GM20431 (cell line): ENCODE data around the gene C12orf42.
"Not testable (repeated sequence)": the region's sequence is repeated elsewhere in the genome, so short reads cannot be mapped to it uniquely, and the experiment has no call there.

ENCODE experiments used
- in situ Hi-C: fragments of 300-500 bp; cut with MseI, MboI; formaldehyde crosslinking; loops from one replicate; pipeline ENCODE4 v1.15.0; 2020; ENCODE audit warnings: low sequenced_read_pairs; ENCODE audit not compliant: unreplicated experiment

Gene C12orf42

GRCh38 chr12:103499571-103499970, 3.8 kb upstream of the C12orf42 start:
- in situ Hi-C loops, result no loop called here

DNA sequence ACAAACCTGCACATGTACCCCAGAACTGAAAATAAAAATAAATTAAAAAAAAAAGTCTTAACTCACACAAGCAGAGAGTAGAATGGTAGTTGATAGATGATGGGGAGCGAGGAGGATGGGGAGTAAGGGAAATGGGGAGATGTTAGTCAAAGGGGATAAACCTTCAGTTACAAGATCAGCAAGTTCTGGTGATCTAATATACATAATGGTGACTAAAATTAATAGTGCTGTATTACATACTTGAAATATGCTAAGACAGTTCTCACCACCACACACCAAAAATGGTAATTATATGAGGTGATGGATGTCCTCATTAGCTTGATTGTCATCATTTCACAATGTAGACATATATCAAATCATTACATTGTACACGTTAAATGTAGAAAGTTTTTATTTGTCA, 3.2 kb upstream of the C12orf42 start:
- in situ Hi-C loops, result no loop called here

DNA sequence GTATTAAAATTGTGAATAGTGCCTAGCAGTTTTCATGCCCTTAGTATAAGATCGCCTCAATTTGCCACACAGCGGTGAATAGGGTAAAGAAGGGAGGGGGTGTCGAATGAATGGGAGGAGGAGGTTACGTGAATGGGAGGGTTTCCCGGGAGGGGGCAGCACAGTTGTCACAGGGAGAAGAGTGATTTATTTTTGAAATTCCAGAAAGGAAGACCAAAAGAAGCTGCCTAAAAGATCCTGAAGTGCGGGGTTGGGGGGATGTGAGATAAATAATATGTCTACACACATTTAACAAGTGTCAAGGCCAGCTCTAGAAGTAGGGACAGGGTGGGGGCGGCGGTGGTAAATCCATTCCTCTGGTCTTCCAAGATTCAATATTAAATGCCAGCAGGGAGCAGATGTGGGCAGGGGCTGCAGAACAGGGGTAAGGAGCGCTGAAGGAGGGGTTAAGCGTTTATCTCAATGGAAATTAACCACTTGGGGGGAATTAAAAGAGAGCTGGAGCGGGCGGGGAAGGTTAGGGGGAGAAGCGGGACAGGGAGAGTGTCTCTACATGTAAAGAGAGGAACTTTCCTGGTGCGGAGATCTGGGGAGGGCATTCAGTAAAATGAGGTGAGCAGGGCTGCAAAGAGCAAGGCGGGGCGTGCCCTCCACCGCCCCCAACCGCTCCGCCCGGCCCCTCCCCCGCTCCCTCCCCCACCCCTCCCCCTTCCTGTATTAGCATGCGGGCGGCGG, 867 bp downstream of the C12orf42 start:
- in situ Hi-C loops, result no loop called here

GRCh38 chr12:103494051-103494733, 1.6 kb downstream of the C12orf42 start:
- in situ Hi-C loops, result no loop called here

- in situ Hi-C loops, result no loop called here
These were observed 2.6 kb downstream of the C12orf42 start for GRCh38 chr12:103493199-103493598.

GRCh38 chr12:103482365-103482764, 13.4 kb downstream of the C12orf42 start:
- in situ Hi-C loops, result no loop called here

DNA sequence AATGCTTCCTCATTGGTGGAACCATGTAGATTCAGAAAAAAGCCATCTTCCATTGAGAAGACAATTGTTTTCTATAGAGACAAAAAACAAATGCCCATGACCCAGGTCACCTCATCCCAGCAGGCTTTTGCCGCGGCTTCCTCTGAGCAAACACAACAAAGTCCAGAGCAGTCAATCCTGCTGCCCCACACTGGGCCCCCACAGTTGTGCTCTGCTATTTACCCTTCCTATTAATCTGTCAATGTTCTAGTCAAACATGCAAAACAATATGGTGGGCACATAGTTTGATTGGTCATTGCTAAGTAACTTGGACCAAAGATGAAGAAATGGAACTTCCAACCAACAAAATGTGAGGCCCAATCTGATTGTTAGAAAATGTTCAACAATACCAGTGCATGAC, 20.7 kb downstream of the C12orf42 start:
- in situ Hi-C loops, result no loop called here

GRCh38 chr12:103470664-103471063, 25.1 kb downstream of the C12orf42 start:
- in situ Hi-C loops, result no loop called here

DNA sequence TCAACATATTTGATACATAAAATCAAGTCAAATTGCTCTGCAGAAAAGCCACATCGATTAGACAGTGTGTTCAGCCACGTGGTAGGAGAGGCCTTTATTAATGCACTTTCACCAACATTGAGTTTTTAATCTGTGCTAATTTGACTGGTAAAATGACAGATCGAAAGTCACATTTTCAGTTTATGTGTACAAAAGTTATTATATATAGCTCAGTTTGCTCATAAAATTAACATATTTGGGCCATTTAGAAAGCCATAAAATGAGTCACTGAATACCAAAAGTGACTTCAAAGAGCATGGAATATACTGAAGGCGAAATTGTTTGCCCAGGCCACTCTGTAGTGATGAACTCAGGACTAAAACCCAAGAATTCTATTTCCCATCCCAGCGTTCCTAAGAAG, 26.0 kb downstream of the C12orf42 start:
- in situ Hi-C loops, result no loop called here

DNA sequence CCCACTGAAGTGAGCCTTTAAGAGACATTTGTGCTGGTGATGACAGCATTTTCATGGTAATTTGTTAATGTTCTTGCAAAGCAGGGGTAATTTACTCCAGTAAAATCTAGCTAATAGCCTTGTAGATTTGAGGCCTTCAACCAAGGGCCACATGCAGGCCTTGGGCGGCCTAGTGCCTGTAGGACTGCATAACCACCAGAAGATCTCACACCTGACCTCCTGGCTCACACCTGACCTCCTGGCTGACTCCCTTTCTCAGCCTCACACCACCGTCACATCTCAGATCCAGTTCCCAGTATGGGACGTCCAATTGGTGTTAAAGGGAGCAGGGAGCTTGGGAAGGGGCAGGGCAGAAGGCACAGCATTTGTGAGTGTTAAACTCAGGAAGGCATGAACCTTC, 26.9 kb downstream of the C12orf42 start:
- in situ Hi-C loops, result no loop called here

GRCh38 chr12:103462675-103463074, 33.1 kb downstream of the C12orf42 start:
- in situ Hi-C loops, result no loop called here

DNA sequence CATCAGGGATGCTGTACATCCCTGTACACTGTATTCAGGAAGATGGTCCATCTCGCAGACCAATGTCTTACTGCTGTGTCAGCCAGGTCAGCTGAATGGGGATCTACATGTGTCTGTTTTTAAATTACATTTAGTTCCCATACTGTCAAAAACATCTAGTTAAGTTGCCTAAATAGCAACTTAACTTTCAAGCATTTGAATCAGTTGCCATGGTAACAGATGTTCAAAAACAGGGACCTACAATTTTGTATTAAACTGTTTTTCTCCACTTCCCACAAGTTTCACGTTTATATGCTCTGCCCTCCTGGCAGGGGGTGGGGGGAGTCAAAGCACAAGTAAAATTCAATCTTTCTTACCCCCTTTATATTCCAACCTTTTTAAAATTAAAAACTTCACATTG, 38.3 kb downstream of the C12orf42 start:
- in situ Hi-C loops, result no loop called here

DNA sequence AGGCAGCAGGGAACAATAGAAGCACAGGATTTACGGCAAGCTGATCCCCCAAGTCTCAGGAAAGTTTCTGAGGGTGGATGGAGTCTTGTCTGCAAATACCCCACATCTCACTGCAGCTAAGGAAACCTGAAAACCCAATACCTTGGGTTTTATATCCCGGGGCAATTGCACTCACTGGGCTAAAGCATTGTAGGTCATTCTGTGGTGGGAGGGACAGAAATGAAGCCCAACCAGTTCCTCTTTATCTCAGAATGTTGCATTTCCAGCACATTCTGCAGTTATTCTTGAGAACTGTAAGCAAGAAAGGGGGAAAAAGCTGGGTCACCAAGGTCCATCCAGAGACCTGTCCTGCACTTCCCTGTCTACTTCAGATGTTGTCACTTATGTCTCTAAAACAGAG, 39.8 kb downstream of the C12orf42 start:
- in situ Hi-C loops, result no loop called here

- in situ Hi-C loops, result no loop called here
These were observed 40.6 kb downstream of the C12orf42 start for GRCh38 chr12:103455020-103455763.

GRCh38 chr12:103444983-103445382, 50.8 kb downstream of the C12orf42 start:
- in situ Hi-C loops, result no loop called here

DNA sequence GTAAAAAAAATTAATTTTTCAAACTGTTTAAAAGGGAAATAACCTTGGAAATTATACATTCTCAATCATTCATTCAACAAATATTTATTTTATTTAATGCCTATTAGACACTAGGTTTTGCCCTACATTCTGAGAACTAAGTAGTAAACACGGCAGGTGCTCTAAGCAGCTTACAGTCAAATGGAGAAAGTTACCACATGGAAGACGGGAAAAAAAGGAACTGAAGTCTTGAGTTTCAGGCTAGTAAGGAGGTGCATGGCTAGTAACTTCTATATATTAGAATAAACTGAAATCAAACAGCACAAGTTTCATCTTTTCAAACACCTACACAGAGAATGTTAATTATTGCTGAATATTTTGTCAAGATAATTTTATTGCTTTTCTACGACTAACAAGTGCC, 52.9 kb downstream of the C12orf42 start:
- in situ Hi-C loops, result no loop called here

DNA sequence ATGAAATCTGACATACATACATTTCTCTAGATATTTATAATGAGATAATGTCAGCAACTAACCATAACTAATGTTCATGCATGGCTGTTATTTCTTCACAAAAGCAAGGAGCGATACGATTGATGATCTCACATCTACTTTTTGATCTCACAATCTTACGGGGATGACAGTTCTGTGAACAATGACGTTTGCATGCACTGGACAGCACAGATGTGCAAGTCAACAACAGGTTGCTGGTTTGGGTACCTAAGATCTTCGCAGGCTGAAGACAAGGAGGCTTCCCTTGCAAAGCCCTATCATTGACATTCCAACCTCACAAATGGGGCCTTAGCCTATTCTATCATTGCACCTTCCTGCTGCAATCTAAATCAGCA, 53.6 kb downstream of the C12orf42 start:
- in situ Hi-C loops, result no loop called here

- in situ Hi-C loops, result no loop called here
These were observed 54.2 kb downstream of the C12orf42 start for GRCh38 chr12:103441437-103442181.

DNA sequence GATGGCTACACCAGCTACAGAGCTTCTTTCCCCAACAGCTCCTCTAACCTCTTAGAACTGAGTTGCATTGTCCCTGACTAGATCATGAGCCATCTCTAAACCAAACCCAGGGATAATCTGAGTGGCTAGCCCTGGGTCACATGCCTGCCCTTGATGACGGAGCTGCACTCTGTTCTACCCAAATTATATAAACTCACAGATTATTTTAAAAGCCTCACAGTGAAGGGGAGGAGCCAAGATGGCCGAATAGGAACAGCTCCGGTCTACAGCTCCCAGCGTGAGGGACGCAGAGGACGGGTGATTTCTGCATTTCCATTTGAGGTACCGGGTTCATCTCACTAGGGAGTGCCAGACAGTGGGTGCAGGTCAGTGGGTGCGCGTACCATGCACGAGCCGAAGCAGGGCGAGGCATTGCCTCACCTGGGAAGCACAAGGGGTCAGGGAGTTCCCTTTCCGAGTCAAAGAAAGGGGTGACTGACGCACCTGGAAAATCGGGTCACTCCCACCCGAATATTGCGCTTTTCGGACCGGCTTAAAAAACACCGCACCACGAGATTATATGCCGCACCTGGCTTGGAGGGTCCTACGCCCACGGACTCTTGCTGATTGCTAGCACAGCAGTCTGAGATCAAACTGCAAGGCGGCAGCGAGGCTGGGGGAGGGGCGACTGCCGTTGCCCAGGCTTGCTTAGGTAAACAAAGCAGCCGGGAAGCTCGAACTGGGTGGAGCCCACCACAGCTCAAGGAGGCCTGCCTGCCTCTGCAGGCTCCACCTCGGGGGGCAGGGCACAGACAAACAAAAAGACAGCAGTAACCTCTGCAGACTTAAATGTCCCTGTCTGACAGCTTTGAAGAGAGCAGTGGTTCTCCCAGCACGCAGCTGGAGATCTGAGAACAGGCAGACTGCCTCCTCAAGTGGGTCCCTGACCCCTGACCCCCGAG, 61.3 kb downstream of the C12orf42 start:
- in situ Hi-C loops, result not testable (repeated sequence)
